ENCODE measurements around the gene CIDEC.

The CIDEC gene

GRCh38 chr3:9841015-9841414, 39.0 kb downstream of the CIDEC start:
- no peak for DNase-seq

DNA sequence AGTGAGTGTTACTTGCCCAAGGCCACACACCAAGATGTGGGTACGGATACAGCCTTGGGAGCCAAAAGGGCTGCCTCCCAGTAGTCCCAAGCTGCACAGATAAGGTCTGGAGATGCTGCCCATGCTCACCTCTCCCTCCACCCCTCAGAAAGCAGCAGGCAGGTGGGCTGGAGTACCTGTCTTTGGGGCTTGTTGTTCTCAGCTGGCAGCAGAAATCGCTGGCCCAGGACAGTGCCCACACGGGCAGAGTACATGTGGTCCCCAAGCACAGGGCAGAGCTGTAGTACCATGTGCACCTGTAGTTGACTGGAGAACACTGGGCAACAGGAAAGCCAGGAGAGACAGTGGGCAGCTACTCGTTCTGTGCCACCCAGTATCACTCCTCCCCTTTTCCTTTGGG, 41.2 kb downstream of the CIDEC start:
- DNase-seq = no peak

DNA sequence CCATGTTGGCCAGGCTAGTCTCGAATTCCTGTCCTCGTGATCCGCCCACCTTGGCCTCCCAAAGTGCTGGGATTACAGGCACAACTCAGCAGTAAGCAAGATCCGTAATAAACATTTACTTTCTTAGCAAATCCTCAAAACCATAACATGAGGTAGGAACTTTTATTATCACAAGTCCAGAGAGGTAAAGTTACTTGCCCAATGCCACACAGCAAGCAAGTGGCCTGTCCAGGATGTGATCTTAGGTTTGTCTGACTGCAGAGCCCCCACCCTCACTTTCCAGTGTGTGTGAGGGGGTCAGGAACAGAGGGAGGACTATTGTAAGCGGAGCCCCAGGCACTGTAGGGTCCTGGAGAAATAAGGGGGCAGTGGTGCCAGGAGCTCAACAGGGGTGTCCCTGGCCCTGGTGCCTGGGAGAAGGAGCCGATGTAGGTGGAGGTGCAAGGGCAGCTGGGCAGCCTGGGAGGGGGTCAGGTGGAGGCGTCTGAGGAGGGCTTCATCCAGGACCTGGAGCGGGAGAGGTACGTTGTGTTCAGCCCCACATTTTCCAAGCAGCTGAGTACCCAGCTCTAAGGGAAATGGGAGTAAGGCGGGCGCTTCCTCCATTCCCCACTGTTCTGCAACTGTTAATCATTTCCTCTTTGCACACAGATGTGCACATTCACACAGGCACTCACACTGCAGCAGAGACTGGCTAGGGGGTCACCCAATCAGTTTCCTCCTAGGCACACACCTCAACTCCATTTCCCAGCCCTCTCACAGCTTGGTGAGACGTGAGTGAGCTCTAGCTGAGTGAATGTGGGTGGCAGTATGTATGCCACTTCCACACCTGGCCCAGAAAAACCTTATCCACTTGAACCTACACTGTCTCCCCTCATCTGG, 42.1 kb downstream of the CIDEC start:
- DNase-seq = no peak

DNA sequence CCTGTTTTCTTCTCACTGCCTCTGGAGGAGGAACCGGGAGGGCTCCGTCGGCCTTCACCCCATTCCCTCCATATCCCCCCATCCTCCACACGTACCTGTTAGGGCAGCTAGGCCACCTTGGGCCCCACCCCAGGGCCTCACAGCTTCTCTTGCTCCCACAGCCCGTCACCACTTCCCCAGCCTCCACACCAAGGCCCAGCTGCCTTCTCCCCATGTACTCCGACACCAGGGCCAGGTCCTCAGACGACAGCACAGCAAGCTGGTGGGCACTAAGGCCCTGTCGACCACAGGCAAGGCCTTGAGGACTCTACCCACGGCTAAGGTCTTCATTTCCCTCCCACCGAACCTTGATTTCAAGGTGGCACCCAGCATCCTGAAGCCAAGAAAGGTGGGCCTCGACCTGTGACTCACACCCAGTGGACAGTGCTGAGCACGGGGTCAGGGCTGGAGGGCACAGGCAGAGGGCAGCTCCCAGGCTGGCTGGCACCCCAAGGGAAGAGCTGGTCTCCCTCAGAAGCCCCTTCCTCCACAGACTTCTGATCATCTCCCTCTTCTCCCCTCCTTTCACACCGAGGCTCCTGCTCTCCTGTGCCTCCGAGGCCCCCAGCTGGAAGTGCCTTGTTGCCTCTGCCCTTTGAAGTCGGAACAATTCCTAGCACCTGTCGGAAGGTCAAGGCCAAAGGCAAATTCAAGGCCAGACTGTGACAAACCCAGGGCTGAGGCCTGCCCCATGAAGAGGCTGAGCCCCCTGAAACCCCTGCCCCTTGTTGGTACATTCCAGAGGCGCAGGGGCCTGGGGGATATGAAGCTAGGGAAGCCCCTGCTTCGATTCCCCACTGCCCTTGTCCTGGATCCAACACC, 45.3 kb downstream of the CIDEC start:
- DNase-seq = no peak

GRCh38 chr3:9833078-9833477, 47.0 kb downstream of the CIDEC start:
- DNase-seq = no peak

DNA sequence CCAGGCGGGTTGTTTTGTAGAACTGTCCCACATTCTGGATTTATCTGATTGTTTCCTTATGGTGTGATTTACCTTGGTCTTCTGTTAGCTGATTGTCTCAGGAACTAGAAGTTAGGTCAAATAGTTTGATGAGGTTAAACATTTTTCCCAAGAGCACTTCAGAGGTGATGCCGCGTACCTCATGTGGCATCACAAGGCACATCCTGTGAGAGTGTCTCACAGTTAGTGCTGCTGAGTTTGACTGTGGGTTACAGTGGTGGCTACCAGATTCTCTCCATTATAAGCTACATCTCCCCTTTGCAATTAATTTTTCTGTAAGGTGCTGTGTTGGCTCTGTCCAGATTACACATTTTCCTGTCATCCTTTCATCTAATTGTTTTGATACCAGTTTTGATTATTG, 48.8 kb downstream of the CIDEC start:
- no peak for DNase-seq

GRCh38 chr3:9828801-9829755, 51.0 kb downstream of the CIDEC start:
- DNase-seq = no peak

GRCh38 chr3:9826815-9827573, 53.1 kb downstream of the CIDEC start:
- DNase-seq = no peak

- DNase-seq = no peak
Observed at GRCh38 chr3:9825451-9826040, 54.5 kb downstream of the CIDEC start.

DNA sequence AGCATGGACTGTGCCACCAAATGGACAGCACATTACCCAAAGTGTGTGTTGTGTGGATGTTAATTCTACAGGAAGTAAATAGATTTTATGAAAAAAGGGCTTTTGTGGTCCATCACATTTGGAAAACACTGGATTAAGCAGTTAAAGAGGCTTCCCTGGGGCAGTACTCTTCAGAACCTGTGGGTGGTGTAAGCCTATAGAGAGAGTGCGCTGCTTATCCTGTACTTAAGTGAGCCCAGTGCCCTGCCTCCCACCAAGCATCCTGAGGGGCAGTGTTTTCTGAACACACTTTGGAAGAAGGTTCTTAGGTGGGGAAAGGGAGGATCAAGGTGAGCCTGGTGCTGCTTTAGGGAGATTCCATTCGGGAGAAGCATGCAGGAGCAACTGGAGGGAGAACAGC, 59.1 kb downstream of the CIDEC start:
- no peak for DNase-seq

GRCh38 chr3:9820543-9820942, 59.5 kb downstream of the CIDEC start:
- DNase-seq = no peak

GRCh38 chr3:9818666-9819335, 61.3 kb downstream of the CIDEC start:
- no peak for DNase-seq

DNA sequence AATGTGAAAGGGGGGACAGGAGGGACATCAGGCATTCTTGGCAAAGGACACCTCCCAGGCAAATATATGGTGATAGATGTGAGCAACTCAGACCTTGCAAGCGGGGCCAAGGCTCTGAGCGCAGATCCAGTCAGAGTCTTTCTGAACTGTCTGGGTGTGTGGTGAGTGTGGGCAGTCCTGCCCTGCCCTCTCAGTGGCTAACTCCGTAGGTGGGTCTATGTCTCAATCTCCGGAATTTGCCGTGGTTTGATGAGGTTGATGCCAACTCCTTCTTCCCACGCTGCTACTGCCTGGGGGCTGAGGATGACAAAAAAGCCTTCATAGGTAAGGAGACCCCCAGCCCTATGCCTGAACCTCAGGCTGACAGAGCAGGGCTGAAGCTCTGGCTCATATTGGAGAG, 62.6 kb downstream of the CIDEC start:
- DNase-seq = no peak

Measured in activated CD8-positive, alpha-beta memory T cell treated with anti-CD3 and anti-CD28 coated beads, Interleukin-2, amount 50 U/mL, for 4 hours (primary cell).